ENCODE results near the gene TBX19.

DNA sequence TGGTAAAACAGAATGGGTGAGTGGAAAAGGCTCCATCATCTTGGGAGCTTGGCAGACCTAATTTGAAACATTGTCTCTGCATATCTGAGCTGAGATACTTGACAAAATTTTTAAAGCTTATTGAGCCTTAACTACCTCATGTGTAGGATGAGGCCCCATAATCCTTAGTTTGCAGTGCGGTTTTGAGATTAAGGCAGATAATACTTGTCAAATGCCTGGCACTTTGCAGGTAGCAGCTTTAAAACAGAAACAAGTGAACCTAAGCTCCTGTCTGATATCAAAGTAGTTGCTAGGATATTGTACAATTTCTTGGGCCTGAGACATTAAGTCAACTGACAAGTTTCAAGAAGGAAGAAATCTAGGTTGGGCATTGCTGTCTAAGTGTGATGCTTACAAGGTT is 65.3 kb downstream of the TBX19 start:
- TF ChIP-seq, protein P1, sequence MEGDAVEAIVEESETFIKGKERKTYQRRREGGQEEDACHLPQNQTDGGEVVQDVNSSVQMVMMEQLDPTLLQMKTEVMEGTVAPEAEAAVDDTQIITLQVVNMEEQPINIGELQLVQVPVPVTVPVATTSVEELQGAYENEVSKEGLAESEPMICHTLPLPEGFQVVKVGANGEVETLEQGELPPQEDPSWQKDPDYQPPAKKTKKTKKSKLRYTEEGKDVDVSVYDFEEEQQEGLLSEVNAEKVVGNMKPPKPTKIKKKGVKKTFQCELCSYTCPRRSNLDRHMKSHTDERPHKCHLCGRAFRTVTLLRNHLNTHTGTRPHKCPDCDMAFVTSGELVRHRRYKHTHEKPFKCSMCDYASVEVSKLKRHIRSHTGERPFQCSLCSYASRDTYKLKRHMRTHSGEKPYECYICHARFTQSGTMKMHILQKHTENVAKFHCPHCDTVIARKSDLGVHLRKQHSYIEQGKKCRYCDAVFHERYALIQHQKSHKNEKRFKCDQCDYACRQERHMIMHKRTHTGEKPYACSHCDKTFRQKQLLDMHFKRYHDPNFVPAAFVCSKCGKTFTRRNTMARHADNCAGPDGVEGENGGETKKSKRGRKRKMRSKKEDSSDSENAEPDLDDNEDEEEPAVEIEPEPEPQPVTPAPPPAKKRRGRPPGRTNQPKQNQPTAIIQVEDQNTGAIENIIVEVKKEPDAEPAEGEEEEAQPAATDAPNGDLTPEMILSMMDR (IDR thresholded peaks at IDR 0.05) = no peak
- TF ChIP-seq ZFX (IDR thresholded peaks at IDR 0.05; ENCODE audit: borderline replicate concordance) = no peak
